ENCODE data around the gene UFM1. TPM values are rescaled to one million over a fixed set of nuclear protein-coding genes. Genes with fewer than 3 reads are reported as not detected.

UFM1 gene
- total and polyA plus RNA-seq, 2 of the 13 experiments (the other 11 are each of a cell fraction or from before 2014, with no cell fraction given): 42.6 to 47.0 TPM

- TF ChIP-seq ZNF224 (CRISPR knock-in tag; IDR thresholded peaks at IDR 0.05) (no peak), MED1 (CRISPR knock-in tag; IDR thresholded peaks at IDR 0.05) (peak; percentile 41; the same call in 1 of the 2 replicates), ZGPAT (CRISPR knock-in tag; IDR thresholded peaks at IDR 0.05) (peak; percentile 21; the same call in 1 of the 2 replicates), SMARCE1 (IDR thresholded peaks at IDR 0.05; ENCODE audit: borderline replicate concordance) (no peak), ZNF253 (CRISPR knock-in tag; IDR thresholded peaks at IDR 0.05; ENCODE audit: borderline replicate concordance) (no peak), ZNF281 (CRISPR knock-in tag; IDR thresholded peaks at IDR 0.05; ENCODE audit: borderline replicate concordance) (no peak), ARNTL (CRISPR knock-in tag; IDR thresholded peaks at IDR 0.05) (peak; percentile 51; the same call in 1 of the 2 replicates), MTF2 (CRISPR knock-in tag; IDR thresholded peaks at IDR 0.05; ENCODE audit: borderline replicate concordance) (no peak), ZNF574 (CRISPR knock-in tag; IDR thresholded peaks at IDR 0.05) (peak; percentile 74), ZNF282 (IDR thresholded peaks at IDR 0.05; ENCODE audit: partially characterized antibody) (no peak), SOX6 (IDR thresholded peaks at IDR 0.05) (no peak), SOX6 (CRISPR knock-in tag; IDR thresholded peaks at IDR 0.05) (no peak), ZFP91 (CRISPR knock-in tag; IDR thresholded peaks at IDR 0.05; ENCODE audit: borderline replicate concordance) (peak; percentile 71; the same call in 1 of the 2 replicates), FOXK2 (IDR thresholded peaks at IDR 0.05) (no peak), ATF3 (CRISPR knock-in tag; IDR thresholded peaks at IDR 0.05) (no peak), MAZ (IDR thresholded peaks at IDR 0.05; ENCODE audit: borderline replicate concordance, low read depth, low read length) (peak; percentile 42; the same call in 1 of the 2 replicates), MAZ (CRISPR knock-in tag; IDR thresholded peaks at IDR 0.05; ENCODE audit: low read depth) (peak; percentile 27; the same call in 1 of the 2 replicates)
These were observed at the start of gene UFM1 (continued) for GRCh38 chr13:38349390-38350113.

Data from HepG2 (cell line).